ENCODE measurements around the gene LMX1A.

GRCh38 chr1:165259706-165260428, 96.6 kb downstream of the LMX1A start:
- no peak for TF ChIP-seq CTCF (conservative IDR thresholded peaks at IDR 0.05; ENCODE audit: low read length)
- no peak for TF ChIP-seq EZH2phosphoT487 (IDR thresholded peaks at IDR 0.05; ENCODE audit: borderline replicate concordance)
